Brain microvascular endothelial cell (primary cell): ENCODE measurements around the gene PARPBP.
"Not testable (repeated sequence)": the region's sequence is repeated elsewhere in the genome, so short reads cannot be mapped to it uniquely, and the experiment has no call there.

Experiments used
- DNase-seq: peaks from one replicate; pipeline ENCODE4 v3.0.0-alpha.2; 2020
- H3K27ac ChIP-seq: fragments of 250-450 bp; sonication (Bioruptor Pico); 2 replicates; pipeline ENCODE4 v1.5.1; 2020; ENCODE audit warnings: mild to moderate bottlenecking, moderate library complexity
- H3K27me3 ChIP-seq: fragments of 250-450 bp; sonication (Bioruptor Pico); replicated peaks from 2 replicates; pipeline ENCODE4 v1.5.1; 2020; ENCODE audit warnings: mild to moderate bottlenecking
- H3K36me3 ChIP-seq: fragments of 250-450 bp; sonication (Bioruptor Pico); replicated peaks from 2 replicates; pipeline ENCODE4 v1.5.1; 2020; ENCODE audit warnings: mild to moderate bottlenecking
- H3K4me3 ChIP-seq: 2 replicates; pipeline ENCODE4 v1.5.1; 2011; ENCODE audit warnings: low read depth, mild to moderate bottlenecking, control low read depth, low read length, moderate library complexity
- in situ Hi-C: cut with HindIII; loops from 2 replicates; pipeline ENCODE4 v1.10.0; 2017; ENCODE audit warnings: low sequenced_read_pairs, low pct_ligation_motif_present
- TF ChIP-seq, protein P1 (sequence below): IDR thresholded peaks from 2 replicates; pipeline ENCODE4 v1.5.1; 2011; ENCODE audit warnings: low read depth, mild to moderate bottlenecking, moderate library complexity, low read length, control low read depth, inconsistent platforms; ENCODE audit errors: missing control alignments

Gene PARPBP

GRCh38 chr12:102220736-102221135, 100.8 kb downstream of the PARPBP start:
- no peaks in the 10 kb centered on the region for H3K36me3 ChIP-seq
- H3K27me3 ChIP-seq: no peaks in the 10 kb centered on the region
- no peak overlapping the region for H3K4me3 ChIP-seq
- no peak overlapping the region for H3K27ac ChIP-seq
- in situ Hi-C loops: no loop called here
- TF ChIP-seq, protein P1, sequence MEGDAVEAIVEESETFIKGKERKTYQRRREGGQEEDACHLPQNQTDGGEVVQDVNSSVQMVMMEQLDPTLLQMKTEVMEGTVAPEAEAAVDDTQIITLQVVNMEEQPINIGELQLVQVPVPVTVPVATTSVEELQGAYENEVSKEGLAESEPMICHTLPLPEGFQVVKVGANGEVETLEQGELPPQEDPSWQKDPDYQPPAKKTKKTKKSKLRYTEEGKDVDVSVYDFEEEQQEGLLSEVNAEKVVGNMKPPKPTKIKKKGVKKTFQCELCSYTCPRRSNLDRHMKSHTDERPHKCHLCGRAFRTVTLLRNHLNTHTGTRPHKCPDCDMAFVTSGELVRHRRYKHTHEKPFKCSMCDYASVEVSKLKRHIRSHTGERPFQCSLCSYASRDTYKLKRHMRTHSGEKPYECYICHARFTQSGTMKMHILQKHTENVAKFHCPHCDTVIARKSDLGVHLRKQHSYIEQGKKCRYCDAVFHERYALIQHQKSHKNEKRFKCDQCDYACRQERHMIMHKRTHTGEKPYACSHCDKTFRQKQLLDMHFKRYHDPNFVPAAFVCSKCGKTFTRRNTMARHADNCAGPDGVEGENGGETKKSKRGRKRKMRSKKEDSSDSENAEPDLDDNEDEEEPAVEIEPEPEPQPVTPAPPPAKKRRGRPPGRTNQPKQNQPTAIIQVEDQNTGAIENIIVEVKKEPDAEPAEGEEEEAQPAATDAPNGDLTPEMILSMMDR: no peak
- DNase-seq: no peak

GRCh38 chr12:102227954-102228353, 108.0 kb downstream of the PARPBP start:
- no peak overlapping the region for H3K4me3 ChIP-seq
- in situ Hi-C loops: no loop called here
- TF ChIP-seq, protein P1: no peak

GRCh38 chr12:102232036-102232435, 112.1 kb downstream of the PARPBP start:
- Histone ChIP-seq H3K27ac (no peak overlapping the region), H3K36me3 (no peaks in the 10 kb centered on the region), H3K4me3 (no peak overlapping the region), H3K27me3 (no peaks in the 10 kb centered on the region)
- DNase-seq: no peak
- TF ChIP-seq, protein P1: no peak
- in situ Hi-C loops: no loop called here

More at GRCh38 chr12:102227954-102228353, 108.0 kb downstream of the PARPBP start:
- no peaks in the 10 kb centered on the region for H3K36me3 ChIP-seq
- no peaks in the 10 kb centered on the region for H3K27me3 ChIP-seq
- DNase-seq: no peak
- no peak overlapping the region for H3K27ac ChIP-seq

DNA sequence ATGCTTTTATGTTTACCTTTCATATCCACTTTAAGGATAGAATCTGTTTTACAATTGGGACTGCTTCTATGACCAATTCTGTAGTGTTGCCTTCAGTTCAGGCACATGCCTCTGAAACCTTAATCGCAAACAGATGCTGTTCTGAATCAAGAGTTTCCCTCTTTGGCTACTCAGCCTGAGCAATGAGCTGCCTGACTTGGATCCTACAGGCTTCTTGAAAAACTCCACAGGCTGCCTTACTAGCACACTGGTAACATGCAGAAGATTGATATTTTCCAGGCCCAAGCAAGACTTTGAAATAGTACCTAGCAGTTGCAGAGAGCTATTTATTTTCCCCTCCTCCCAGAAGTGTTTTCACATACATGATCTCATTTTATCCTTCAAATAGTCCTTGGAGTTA, 112.5 kb downstream of the PARPBP start:
- H3K27ac ChIP-seq: no peak overlapping the region
- H3K27me3 ChIP-seq: no peaks in the 10 kb centered on the region
- no peak overlapping the region for H3K4me3 ChIP-seq
- no peak for DNase-seq
- TF ChIP-seq, protein P1: no peak
- no peaks in the 10 kb centered on the region for H3K36me3 ChIP-seq
- in situ Hi-C loops: no loop called here

- in situ Hi-C loops: no loop called here
- Histone ChIP-seq H3K27ac (no peak overlapping the region), H3K4me3 (no peak overlapping the region), H3K36me3 (no peaks in the 10 kb centered on the region), H3K27me3 (no peaks in the 10 kb centered on the region)
- no peak for DNase-seq
- TF ChIP-seq, protein P1: no peak
Observed at GRCh38 chr12:102234599-102234998, 114.6 kb downstream of the PARPBP start.

- in situ Hi-C loops, H3K4me3 ChIP-seq, H3K27me3 ChIP-seq, DNase-seq, H3K27ac ChIP-seq, H3K36me3 ChIP-seq: not testable (repeated sequence)
Observed at GRCh38 chr12:102240859-102241258, 120.9 kb downstream of the PARPBP start.
